Thyroid gland (tissue), 4 donors: ENCODE data around the gene PCCA. TPM values are rescaled to one million over a fixed set of nuclear protein-coding genes. Genes with fewer than 3 reads are reported as not detected.
"Not testable (repeated sequence)": the region's sequence is repeated elsewhere in the genome, so short reads cannot be mapped to it uniquely, and the experiment has no call there.

Experiments
- DNase-seq, 2 donors: peaks; one replicate each; pipeline ENCODE4 v3.0.0-alpha.2; 2019
- H3K27ac ChIP-seq, 3 donors: fragments of 200-600 bp; sonication (generic); 1 replicate in 2 of 3; 2 replicates in 1 of 3; pipeline ENCODE4 v1.5.1; 2016 to 2019; ENCODE audit warnings: mild to moderate bottlenecking in 1 of 3, moderate library complexity in 1 of 3
- H3K27me3 ChIP-seq: fragments of 200-600 bp; sonication (generic); one replicate; pipeline ENCODE4 v1.5.1; 2019
- H3K36me3 ChIP-seq, 2 donors: fragments of 200-600 bp; sonication (generic); one replicate each; pipeline ENCODE4 v1.5.1; 2016 to 2019
- H3K4me1 ChIP-seq, 2 donors: fragments of 200-600 bp; sonication (generic); one replicate each; pipeline ENCODE4 v1.5.1; 2017 to 2019
- H3K4me3 ChIP-seq, 3 donors: fragments of 200-600 bp; sonication (generic); replicated peaks in 1 of 3; 1 replicate in 2 of 3; 2 replicates in 1 of 3; pipeline ENCODE4 v1.5.1; 2016; ENCODE audit warnings: mild to moderate bottlenecking in 1 of 3
- H3K9me3 ChIP-seq: fragments of 200-600 bp; sonication (generic); one replicate; pipeline ENCODE4 v1.5.1; 2017
- POLR2A ChIP-seq, 2 donors: fragments of 450-650 bp; IDR thresholded peaks; one replicate each; pipeline ENCODE4 v1.6.1; 2017; ENCODE audit warnings: antibody characterized with exemption in 2 of 2, mild to moderate bottlenecking in 2 of 2, moderate library complexity in 1 of 2
- WGBS, 2 donors: methylation state at CpG; one replicate each; pipeline ENCODE4 v1.1.5; 2017; 5-methylcytosine and 5-hydroxymethylcytosine counted together
- intact Hi-C: fragments of 100-400 bp; cut with DNase I; formaldehyde crosslinking; loops from one replicate; pipeline ENCODE4 v1.15.1; 2023
- total RNA-seq, 4 donors: library from RNA; depleted of rRNA; stranded (reverse); fragments of >200 nt; gene quantifications; one replicate each; pipeline ENCODE4 v1.2.3, GENCODE V29; 2016
- TF ChIP-seq, protein P1 (sequence below), 6 experiments: fragments of 200-600 bp in 3 of 6; fragments of 450-650 bp in 3 of 6; sonication (generic) in 3 of 6; IDR thresholded peaks; one replicate each; pipeline ENCODE4 v1.5.1; 2016 to 2019; ENCODE audit warnings: antibody characterized with exemption in 6 of 6, mild to moderate bottlenecking in 2 of 6, inconsistent platforms in 1 of 6, moderate library complexity in 1 of 6

The PCCA gene
- total RNA-seq, 4 donors from 2014 or later = 54.3 to 95.2 (median 67.7) TPM

DNA sequence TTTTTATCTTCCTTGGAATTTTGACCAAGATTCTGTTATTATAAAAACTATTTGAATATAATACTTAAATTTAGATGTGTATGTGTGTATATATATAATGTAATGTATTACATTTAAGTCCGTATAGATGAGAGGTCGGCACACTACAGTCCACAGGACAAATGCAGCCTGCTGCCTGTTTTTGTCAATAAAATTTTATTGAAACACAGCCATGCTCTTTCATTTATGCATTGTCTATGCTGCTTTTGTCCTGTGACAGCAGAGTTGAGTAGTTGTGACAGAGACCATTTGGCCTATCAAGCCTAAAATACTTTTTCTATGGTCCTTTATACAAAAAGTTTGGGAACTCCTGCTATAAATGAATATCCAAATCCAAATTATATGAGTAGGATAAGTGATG lies 69.7 kb downstream of the PCCA start:
- Histone ChIP-seq H3K27ac (no peak overlapping the region), H3K9me3 (no peaks in the 10 kb centered on the region), H3K4me1 (no peaks in the 10 kb centered on the region), H3K27me3 (no peaks in the 10 kb centered on the region), H3K36me3 (peaks cover 0 to 7% of the 10 kb centered on the region in 2 donors), H3K4me3 (no peak overlapping the region)
- intact Hi-C loops = no loop called here
- WGBS, 2 donors = 69 to 96% methylated on average over 2 of the region's 2 CpGs
- DNase-seq = no peak
- TF ChIP-seq POLR2A (IDR thresholded peaks at IDR 0.05) = no peak
- TF ChIP-seq, protein P1, sequence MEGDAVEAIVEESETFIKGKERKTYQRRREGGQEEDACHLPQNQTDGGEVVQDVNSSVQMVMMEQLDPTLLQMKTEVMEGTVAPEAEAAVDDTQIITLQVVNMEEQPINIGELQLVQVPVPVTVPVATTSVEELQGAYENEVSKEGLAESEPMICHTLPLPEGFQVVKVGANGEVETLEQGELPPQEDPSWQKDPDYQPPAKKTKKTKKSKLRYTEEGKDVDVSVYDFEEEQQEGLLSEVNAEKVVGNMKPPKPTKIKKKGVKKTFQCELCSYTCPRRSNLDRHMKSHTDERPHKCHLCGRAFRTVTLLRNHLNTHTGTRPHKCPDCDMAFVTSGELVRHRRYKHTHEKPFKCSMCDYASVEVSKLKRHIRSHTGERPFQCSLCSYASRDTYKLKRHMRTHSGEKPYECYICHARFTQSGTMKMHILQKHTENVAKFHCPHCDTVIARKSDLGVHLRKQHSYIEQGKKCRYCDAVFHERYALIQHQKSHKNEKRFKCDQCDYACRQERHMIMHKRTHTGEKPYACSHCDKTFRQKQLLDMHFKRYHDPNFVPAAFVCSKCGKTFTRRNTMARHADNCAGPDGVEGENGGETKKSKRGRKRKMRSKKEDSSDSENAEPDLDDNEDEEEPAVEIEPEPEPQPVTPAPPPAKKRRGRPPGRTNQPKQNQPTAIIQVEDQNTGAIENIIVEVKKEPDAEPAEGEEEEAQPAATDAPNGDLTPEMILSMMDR (IDR thresholded peaks at IDR 0.05) = no peak

DNA sequence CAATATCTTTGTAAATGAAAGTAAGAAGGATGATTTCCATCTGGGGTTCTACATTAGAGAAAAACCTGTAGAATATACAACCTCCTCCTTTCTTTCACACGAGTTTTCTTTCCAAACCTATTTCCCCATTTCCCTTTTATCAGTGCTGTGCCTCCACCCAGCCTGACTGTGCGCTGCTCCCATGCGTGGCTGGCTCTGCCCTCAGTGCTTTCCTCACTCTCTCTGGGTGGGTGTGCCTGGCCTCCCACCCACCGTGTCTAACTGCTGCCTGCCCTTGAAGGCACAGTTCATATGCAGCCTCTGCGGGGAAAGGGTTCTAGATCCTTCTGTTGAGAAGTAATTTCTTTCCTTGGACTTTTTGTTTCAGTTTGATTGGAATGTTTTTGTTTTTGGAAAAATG lies 70.7 kb downstream of the PCCA start:
- Histone ChIP-seq H3K36me3 (peaks cover 0 to 7% of the 10 kb centered on the region in 2 donors), H3K27ac (no peak overlapping the region), H3K27me3 (no peaks in the 10 kb centered on the region), H3K4me3 (no peak overlapping the region), H3K4me1 (no peaks in the 10 kb centered on the region), H3K9me3 (no peaks in the 10 kb centered on the region)
- DNase-seq = no peak
- intact Hi-C loops = no loop called here
- TF ChIP-seq POLR2A (IDR thresholded peaks at IDR 0.05) = no peak
- TF ChIP-seq, protein P1 (IDR thresholded peaks at IDR 0.05) = no peak
- WGBS, 2 donors = 91 to 94% methylated on average over 5 of the region's 5 CpGs

DNA sequence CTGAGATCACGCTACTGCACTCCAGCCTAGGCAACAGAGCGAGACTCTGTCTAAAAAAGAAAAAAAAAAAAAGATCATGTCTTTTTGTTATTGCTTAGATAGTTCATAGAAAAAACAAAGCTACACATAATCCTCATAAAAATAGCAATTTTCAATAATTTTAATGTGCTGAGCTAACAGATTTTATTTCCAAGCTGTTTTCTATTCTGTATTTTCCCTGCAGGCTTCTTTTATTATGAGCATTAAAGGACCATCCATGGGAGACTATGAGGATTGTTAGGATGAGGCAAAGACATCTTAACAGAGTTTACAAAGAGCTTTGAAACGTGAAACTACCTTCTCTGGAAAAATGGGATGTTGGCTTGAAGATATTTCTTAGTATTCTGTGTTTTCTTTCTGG lies 71.6 kb downstream of the PCCA start:
- no peak overlapping the region for H3K27ac ChIP-seq
- H3K9me3 ChIP-seq = no peaks in the 10 kb centered on the region
- H3K4me3 ChIP-seq = no peak overlapping the region
- TF ChIP-seq POLR2A (IDR thresholded peaks at IDR 0.05) = no peak
- TF ChIP-seq, protein P1 (IDR thresholded peaks at IDR 0.05) = no peak
- H3K27me3 ChIP-seq = no peaks in the 10 kb centered on the region
- WGBS, 2 donors = 92% methylated on average over 3 of the region's 3 CpGs
- intact Hi-C loops = no loop called here
- peaks cover 0 to 7% of the 10 kb centered on the region in 2 donors for H3K36me3 ChIP-seq
- no peaks in the 10 kb centered on the region for H3K4me1 ChIP-seq
- DNase-seq = no peak

DNA sequence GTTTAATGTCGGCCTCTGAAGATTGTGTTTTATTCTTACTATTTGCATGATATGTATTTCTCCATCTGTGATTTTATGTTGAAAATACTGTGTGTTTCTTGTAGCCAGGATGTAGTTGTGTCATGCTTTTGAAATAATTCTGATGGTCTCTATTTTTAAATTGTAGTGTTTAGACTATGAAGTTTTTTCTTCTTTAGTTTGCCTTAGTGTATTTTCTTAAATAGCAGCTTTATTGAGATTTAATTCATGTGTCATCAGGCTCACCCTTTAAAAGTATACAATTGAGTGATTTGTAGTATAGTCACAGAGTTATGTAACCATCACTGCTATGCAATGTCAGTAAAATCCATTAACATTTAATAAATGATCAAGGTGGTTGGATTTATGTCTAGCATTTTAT lies 74.5 kb downstream of the PCCA start:
- Histone ChIP-seq H3K27ac (no peak overlapping the region), H3K9me3 (no peaks in the 10 kb centered on the region), H3K27me3 (no peaks in the 10 kb centered on the region), H3K4me1 (no peaks in the 10 kb centered on the region), H3K4me3 (no peak overlapping the region), H3K36me3 (no peaks in the 10 kb centered on the region)
- 95 to 98% methylated on average over 1 of the region's 1 CpG for WGBS, 2 donors
- no peak for DNase-seq
- intact Hi-C loops = no loop called here
- TF ChIP-seq, protein P1 (IDR thresholded peaks at IDR 0.05) = no peak
- no peak for TF ChIP-seq POLR2A (IDR thresholded peaks at IDR 0.05)

DNA sequence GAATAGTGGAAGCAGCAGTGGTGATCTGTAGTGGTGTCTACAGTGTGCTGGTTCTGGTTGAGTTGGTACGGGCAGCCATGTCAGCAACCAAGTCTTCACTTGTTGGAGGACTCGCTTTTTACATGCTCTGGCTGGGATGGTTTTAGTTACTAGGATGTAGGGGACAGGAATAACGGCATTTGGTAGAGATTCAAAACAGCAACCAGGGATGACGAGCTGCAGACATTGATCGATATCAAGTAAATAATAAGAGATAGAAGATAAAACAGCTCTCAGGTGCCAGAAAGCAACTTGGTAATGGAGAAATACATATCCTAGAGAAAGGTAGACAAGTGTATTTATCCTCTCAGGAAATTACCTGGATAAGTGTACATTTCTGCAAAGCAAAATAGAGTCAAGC lies 84.3 kb downstream of the PCCA start:
- Histone ChIP-seq H3K4me1 (peaks cover 0 to 6% of the 10 kb centered on the region in 2 donors), H3K27me3 (no peaks in the 10 kb centered on the region), H3K27ac (no peak overlapping the region), H3K36me3 (no peaks in the 10 kb centered on the region), H3K4me3 (no peak overlapping the region), H3K9me3 (no peaks in the 10 kb centered on the region)
- DNase-seq = no peak
- WGBS, 2 donors = 84 to 98% methylated on average over 5 of the region's 5 CpGs
- no peak for TF ChIP-seq POLR2A (IDR thresholded peaks at IDR 0.05)
- TF ChIP-seq, protein P1 (IDR thresholded peaks at IDR 0.05) = no peak
- intact Hi-C loops = no loop called here

DNA sequence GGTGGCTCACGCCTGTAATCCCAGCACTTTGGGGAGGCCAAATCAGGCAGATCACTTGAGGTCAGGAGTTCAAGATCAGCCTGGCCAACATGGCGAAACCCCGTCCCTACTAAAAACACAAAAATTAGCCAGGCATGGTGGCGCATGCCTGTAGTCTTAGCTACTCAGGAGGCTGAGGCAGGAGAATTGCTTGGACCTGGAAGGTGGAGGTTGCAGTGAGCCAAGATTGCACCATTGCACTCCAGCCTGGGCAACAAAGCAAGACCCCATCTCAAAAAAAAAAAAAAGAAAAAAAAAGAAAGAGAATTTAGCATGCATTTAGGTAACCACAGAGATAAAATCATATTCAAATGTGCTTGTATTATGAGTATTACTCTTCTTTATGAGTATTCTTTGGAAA lies 85.6 kb downstream of the PCCA start:
- H3K4me3 ChIP-seq, H3K9me3 ChIP-seq, H3K27me3 ChIP-seq, H3K4me1 ChIP-seq, DNase-seq, H3K27ac ChIP-seq, H3K36me3 ChIP-seq, intact Hi-C loops: not testable (repeated sequence)
- 93 to 96% methylated on average over 4 of the region's 4 CpGs for WGBS, 2 donors
